ENCODE results near the gene UBAP1L. TPM values are rescaled to one million over a fixed set of nuclear protein-coding genes. Genes with fewer than 3 reads are reported as not detected.

Gene UBAP1L
- total RNA-seq, 2 experiments from 2014 or later, result 7.2 TPM

DNA sequence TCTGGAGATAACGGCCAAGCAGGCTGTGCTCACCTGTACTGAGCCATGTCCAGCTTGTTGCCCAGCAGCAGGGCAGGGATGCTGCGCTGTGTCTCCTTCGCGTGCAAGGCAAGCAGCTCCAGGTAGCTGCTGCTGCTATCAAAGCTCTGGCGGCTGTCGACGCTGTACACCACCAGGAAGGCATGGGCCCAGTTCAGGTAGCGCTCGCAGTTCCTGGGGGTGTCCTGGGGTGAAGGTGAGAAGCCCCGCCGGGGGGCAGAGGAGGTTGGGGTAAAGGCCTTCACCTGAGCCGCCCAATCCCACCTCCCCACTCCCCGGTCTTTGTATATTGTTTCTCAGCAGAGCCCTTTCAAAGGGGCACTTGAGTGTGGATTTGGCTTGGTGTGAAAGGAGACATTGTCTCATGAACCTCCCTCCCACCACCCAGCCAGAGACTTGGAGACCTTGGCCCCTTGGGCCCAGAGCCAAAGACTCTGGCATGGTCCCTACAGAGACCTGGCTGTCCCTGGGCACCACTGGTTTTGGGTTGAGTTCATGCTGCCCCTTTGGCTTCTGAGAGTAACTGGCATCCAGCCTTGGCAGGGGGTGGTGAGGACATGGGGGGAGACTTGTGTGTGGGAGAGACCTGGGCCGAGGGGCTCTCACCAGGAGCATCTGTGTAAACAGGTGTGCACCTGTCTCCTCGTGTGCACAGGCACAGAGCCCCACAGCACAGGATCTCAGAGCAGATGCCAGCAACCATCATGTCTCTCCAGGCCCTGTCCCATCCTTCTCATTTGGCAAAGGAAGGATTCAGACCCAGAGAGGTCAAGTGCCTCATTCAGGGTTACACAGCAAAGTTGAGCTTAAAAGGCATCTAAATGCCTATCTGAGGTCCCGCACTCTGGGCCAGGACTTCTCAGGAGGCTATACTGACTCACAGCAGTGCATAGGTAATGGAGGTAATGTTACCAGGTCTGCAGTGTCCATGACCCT, 56.3 kb downstream of the UBAP1L start:
- Histone ChIP-seq H3K4me1 (ENCODE audit: insufficient read depth, low read length) (no peaks in the 10 kb centered on the region), H3K27me3 (ENCODE audit: control insufficient read depth in 1 of 2, insufficient read depth in 2 of 2, low read length in 2 of 2) (peaks cover 0 to 2% of the 10 kb centered on the region in 2 experiments), H3K27ac (ENCODE audit: low read depth in 1 of 2, low read length in 2 of 2) (no peak overlapping the region), H3K9me3 (ENCODE audit: control insufficient read depth in 1 of 2, insufficient read depth in 1 of 2, low read length in 2 of 2) (peaks cover 0 to 9% of the 10 kb centered on the region in 2 experiments), H3K36me3 (ENCODE audit: insufficient read depth, low read length) (no peaks in the 10 kb centered on the region), H3K4me3 (ENCODE audit: low read length) (no peak overlapping the region)
- Mint-ChIP-seq H3K36me3 (ENCODE audit: low read depth) (no peaks in the 10 kb centered on the region), H3K4me3 (no peak overlapping the region), H3K9me3 (no peaks in the 10 kb centered on the region), H3K27me3 (peaks cover 12% of the 10 kb centered on the region), H3K4me1 (ENCODE audit: low read depth) (no peaks in the 10 kb centered on the region), H3K27ac (no peak overlapping the region)
- intact Hi-C loops (cut with DNase I, micrococcal nuclease), result no loop called here
- CTCF ChIA-PET, result no interaction called here
- POLR2A ChIA-PET, result no interaction called here
- ATAC-seq (ENCODE audit: poor library complexity), result no peak
- no peak for TF ChIP-seq CTCF (IDR thresholded peaks at IDR 0.05)
- DNase-seq, result no peak

- POLR2A ChIA-PET, result no interaction called here
- no peak overlapping the region for H3K4me3 ChIP-seq (ENCODE audit: low read length)
- no peak for DNase-seq
- H3K27me3 ChIP-seq (ENCODE audit: control insufficient read depth in 1 of 2, insufficient read depth in 2 of 2, low read length in 2 of 2), result peaks cover 0 to 2% of the 10 kb centered on the region in 2 experiments
- H3K27ac ChIP-seq (ENCODE audit: low read depth in 1 of 2, low read length in 2 of 2), result no peak overlapping the region
- Mint-ChIP-seq H3K36me3 (ENCODE audit: low read depth) (no peaks in the 10 kb centered on the region), H3K4me3 (no peak overlapping the region), H3K4me1 (ENCODE audit: low read depth) (no peaks in the 10 kb centered on the region), H3K9me3 (no peaks in the 10 kb centered on the region), H3K27me3 (peaks cover 4% of the 10 kb centered on the region), H3K27ac (no peak overlapping the region)
- no peak for TF ChIP-seq CTCF (IDR thresholded peaks at IDR 0.05)
- CTCF ChIA-PET, result no interaction called here
- intact Hi-C loops (cut with DNase I, micrococcal nuclease), result no loop called here
- no peak for ATAC-seq (ENCODE audit: poor library complexity)
- H3K9me3 ChIP-seq (ENCODE audit: control insufficient read depth in 1 of 2, insufficient read depth in 1 of 2, low read length in 2 of 2), result peaks cover 0 to 9% of the 10 kb centered on the region in 2 experiments
- no peaks in the 10 kb centered on the region for H3K4me1 ChIP-seq (ENCODE audit: insufficient read depth, low read length)
- no peaks in the 10 kb centered on the region for H3K36me3 ChIP-seq (ENCODE audit: insufficient read depth, low read length)
These were observed 57.5 kb downstream of the UBAP1L start for GRCh38 chr15:65057549-65057940.

DNA sequence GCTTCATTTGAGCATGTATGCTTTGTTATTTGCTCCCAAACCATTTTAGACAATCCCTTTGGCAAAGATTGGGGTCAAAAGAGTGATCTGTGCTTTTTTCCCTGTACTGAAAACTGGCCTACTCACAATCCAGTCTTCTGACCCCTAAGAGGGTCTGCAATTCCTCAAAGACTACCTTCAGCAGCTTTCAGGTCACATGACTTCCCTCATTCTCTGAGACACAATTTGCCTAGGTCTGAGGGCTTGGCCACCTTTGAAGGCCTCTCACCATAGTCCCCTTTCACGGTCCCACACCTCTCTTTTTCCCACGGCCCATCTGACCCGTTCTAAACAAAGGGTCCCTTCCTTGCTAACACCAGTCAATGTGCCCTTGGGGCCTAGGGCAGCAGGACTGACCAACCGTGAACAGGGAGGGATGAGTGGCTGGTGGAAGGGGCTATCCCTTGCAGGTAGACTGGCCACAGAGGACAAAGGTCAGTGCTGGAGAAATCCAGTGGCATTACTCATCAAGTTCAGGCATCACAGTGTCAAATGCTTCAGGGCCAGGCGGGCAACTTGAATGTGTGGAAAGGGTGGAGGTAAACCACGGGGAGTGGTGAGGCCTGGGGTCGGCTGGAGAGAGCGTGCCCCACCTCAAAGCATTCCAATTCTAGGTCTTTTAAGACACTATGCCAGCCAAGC, 58.0 kb downstream of the UBAP1L start:
- Mint-ChIP-seq H3K4me3 (no peak overlapping the region), H3K36me3 (ENCODE audit: low read depth) (no peaks in the 10 kb centered on the region), H3K9me3 (no peaks in the 10 kb centered on the region), H3K4me1 (ENCODE audit: low read depth) (no peaks in the 10 kb centered on the region), H3K27me3 (no peaks in the 10 kb centered on the region), H3K27ac (no peak overlapping the region)
- TF ChIP-seq CTCF (IDR thresholded peaks at IDR 0.05), result no peak
- DNase-seq, result no peak
- no peaks in the 10 kb centered on the region for H3K4me1 ChIP-seq (ENCODE audit: insufficient read depth, low read length)
- no peak overlapping the region for H3K4me3 ChIP-seq (ENCODE audit: low read length)
- H3K27ac ChIP-seq (ENCODE audit: low read depth in 1 of 2, low read length in 2 of 2), result no peak overlapping the region
- H3K27me3 ChIP-seq (ENCODE audit: control insufficient read depth in 1 of 2, insufficient read depth in 2 of 2, low read length in 2 of 2), result peaks cover 0 to 2% of the 10 kb centered on the region in 2 experiments
- peaks cover 0 to 9% of the 10 kb centered on the region in 2 experiments for H3K9me3 ChIP-seq (ENCODE audit: control insufficient read depth in 1 of 2, insufficient read depth in 1 of 2, low read length in 2 of 2)
- ChIA-PET CTCF (interaction anchor here (0.9 kb wide), 1 partner anchor 13 kb away, joined by 3 read pairs; no protein-coding TSS in a partner anchor), POLR2A (no interaction called here)
- intact Hi-C loops (cut with DNase I, micrococcal nuclease), result no loop called here
- no peaks in the 10 kb centered on the region for H3K36me3 ChIP-seq (ENCODE audit: insufficient read depth, low read length)
- ATAC-seq (ENCODE audit: poor library complexity), result no peak
